NCI-H1105 treated with DMSO at 0.1 percent for 48 hours (cell line): ENCODE results near the gene TXNRD1.

Experiments used
- DNase-seq: peaks from one replicate; lab custom pipeline; 2025; lab: John Stamatoyannopoulos, UW

The TXNRD1 gene

DNA sequence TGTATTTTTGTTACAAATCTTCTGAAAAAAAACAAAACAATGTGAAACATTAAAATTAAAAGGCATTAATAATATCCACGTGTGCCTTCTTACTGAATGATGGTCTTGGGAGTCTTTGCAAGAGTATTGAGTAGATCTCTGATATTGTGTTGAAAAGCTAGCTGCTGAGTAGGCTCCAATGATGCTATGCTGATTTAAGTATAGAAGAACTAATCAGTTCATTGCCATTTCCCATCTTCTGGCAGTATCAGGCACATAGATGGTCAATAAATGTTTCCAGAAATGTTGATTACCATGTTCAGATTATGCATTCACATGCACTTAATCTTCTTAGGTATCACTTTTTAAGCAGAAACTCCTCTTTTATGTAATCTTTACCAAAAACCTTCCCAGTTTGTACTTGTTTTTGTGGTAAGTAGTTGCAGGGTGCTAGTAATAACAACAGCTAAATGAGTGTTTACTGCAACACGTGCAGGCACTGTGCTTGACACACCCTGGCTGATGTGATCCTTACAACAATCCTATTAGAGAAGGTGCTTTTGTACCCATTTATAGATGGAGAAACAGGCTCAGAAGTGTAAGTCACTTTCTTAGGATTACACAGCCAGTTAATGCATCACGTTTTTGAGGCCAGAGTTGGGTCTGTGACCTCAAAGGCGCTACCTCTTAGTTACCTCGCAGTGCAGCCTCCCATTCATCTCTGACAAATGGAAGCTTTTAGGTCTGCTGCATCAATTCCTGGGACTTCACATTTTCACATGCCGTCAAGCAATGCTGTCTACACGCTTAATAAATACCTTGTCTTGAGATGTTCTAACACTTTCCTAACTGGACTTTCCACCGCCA is 134.9 kb downstream of the TXNRD1 start:
- DNase-seq, result no peak

DNA sequence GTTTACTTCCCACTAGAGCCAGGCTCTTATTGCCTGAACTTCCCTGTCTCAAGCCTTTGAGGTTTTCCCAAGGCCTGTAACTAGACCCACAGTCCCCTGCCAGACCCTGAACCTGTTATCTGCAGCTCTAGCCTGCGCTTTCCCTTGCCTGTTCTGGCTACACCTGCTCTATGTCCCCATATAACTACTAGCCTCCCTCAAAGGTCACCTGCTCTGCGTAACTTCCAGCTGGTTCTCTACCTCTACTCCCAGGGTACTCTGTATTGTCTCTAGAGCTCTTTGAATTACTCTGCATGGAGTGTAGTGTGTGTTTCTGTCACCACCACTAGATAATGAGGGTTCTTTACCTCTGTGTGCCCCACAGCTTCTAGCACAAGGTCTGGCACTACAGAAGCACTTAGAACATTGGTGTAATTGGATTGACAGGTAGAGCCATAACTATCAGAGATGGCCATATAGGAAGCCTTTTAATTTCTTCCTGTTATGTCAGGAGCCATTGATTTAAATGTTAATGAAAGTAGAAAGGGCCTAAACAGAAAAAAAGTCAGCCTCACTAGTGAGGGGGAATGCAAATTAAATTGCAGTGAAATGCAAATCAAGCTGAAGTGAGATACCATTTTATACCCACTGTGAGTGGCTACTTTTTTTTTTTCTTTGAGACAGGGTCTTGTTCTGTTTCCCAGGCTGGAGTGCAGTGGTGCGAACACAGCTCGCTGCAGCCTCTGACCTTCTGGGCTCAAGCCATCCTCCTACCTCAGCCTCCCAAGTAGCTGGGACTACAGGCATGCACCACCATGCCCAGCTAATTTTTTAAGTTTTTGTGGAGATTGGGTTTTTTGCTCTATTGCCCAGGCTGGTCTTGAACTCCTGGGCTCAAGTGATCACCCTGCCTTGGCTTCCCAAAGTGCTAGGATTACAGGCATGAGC is 135.7 kb downstream of the TXNRD1 start:
- DNase-seq, result no peak

DNA sequence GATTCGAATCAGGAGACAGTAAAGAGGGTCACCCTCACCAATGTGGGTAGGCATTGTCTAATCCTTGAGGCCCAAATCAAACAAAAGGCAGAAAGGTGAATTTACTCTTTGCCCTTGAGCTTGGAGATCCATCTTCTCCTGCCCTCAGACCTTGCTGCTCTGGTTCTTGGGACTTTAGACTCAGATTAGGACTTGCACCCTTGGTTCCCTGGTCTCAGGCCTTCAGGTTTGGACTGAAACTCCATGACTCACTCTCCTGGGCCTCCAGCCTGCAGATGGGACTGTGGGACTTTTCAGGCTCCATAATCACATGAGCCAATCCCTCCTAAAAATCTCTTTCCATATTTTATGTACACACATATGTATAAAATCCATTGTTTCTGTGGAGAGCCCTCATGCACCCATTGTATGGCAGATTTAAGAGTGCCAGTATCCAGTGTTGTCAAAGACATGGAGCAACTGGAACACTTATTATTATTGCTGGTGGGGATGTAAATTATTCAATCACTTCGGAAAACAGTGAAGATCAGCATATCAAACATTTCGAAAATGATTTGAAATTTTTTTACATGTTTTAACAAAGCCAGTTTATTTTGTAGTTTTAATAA is 136.6 kb downstream of the TXNRD1 start:
- no peak for DNase-seq

DNA sequence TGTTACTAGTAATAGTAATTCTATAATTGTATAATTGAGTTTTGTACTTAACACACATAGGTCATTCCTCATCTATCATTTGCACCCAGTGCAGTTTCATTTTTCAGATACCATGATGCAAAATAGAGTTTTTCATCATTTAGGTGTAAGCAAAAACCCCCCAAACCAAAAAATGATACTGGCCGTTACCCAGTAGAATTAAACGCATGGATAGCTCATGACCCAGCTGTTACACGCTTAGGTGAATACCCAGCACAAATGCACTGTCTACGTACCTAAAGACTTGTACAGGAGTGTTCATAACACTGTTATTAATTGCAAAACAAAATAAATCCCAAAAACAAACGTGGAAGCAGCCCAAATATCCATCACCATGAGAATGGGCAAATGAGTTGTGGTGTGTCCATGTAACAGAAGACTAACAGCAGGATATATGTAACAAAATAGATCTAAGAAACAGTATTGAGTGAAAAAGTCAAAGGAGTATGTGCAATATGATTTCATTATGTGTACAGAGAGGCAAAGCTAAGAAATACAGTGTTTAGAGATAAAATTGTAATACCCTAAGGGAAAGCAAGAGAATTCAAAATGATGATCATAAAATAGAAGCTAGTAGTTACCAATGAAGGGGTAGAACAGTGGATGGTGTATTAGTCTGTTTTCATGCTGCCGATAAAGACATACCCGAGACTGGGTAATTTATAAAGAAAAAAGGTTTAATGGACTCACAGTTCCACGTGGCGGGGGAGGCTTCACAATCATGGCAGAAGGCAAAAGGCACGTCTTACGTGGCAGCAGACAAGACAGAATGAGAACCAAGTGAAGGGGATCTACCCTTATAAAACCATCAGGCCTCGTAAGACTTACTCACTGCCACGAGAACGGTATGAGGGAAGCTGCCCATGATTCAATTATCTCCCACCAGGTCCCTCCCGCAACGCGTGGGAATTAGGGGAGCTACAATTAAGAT is 137.7 kb downstream of the TXNRD1 start:
- no peak for DNase-seq

DNA sequence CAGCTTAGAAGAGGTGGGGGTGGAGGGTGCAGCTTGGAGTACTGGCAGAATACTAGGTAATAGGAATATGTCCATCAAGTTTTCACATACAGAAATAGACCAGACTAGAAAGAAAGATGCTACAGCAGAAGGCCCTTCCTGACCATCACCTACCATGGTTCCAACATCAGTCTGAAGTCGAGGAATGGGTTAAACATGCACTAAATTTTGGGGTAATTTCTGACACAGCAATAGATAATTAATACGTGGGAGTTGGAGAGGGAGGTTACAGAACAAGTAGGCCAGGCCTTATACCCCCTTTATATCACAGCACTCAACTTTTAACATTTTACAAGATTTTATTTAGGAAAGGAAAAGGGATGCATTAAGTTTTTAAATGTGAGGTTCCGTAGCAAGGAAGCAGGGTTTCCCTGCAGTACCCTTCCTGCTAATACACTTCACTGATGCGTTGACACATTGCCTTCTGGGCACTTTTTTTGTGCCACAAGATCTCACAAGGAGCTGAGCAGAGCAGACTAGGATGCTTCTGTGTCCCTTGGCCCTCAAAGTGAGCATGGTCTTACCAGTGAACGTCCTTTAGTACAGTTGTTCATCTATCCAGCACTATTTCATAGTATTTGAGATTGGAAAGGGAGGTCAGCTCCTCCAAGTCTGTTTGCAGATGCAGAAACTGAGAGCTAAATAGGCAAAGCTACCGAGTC is 138.7 kb downstream of the TXNRD1 start:
- no peak for DNase-seq

DNA sequence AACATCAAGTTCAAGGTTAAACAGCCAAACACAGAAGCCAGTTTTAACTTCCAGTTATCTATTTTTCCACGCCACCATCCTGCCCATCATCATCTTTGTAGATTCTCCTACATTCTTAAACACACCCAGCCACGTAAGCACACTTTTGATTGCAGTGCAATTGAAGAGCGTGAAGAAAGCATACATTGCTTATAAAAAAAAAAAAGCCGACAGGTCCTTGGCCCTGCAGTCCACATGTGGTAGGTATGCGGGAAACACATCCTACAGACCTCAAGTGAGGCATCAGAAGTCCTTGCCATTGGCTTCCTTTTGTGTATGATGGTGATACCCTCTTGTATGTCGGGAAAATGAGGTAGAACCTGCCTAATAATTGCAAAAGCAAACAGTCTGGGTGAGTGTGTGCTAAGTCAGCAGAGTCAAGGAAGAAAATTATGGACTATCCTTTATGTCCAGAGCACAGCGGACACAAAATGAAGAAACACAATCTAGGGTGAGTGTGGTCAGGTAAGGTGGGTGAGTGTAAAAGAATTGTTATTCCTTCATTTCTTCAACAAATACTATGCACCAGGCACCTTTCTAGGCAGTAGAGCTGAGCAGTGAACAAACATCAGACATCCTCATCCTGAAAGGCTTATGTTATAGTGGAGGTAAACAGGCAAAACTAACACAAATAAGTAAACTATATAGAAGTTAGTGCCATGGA is 139.4 kb downstream of the TXNRD1 start:
- no peak for DNase-seq

DNA sequence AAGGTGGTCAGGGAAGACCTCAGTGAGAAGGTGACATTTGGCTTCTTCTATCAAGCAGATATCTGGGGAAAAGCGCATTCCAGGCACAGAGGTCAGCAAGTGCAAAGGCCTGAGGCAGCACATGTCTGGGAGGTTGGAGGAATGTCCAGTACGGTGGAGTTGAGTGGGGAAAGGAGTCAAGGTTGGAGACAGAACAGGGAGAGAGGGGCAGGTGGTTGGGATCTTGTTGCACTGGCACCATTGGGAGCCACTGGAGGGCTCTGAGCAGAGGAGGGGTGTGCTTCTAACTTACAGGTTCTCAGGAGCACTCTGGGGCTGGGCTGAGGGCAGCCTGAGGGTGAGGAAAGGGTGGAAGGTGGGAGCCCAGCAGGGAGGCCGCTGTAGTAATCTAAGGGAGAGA is 140.1 kb downstream of the TXNRD1 start:
- no peak for DNase-seq

DNA sequence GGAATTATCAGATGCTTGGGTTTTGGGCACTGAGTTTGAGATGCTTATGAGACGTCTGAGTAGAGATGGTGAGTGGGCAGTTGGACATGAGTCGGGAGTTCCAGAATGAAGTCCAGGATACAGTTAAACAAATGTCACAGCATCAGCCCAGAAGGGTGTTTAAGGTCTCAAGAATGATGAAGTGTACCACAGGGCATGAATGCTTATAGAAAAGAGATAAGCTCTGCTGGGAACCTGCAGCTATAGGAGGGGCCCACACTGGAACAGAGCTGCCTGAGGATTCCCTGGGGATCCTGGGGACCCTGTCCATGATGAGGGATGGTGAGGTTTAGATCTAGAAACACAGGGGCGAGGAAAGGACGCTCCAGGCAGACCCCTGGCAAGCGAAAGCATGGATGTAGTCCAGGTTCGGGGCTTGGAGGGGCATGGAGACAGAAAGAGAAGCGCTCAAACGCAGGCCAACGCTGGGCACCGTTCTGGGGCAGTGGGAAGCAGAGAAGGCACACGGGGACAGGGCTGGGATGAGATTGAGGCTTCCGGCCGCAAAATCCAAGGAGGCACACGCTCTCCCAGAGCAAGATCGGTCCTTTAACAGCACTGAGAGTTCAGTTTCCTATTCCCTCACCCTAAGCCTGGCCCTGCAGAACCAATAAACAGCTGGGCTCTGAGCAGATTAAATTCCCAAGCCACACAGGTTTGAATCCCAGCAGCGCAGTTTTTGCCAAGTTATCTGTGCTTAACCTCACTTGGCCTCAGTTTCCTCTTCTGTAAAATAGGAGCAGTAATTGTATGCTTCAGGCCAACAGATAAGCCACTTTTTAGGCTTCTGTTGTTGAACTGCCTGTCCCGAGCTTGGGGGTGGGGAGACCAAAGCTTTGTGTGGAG is 140.9 kb downstream of the TXNRD1 start:
- no peak for DNase-seq

GRCh38 chr12:104357421-104357952 is 141.9 kb downstream of the TXNRD1 start:
- no peak for DNase-seq

DNA sequence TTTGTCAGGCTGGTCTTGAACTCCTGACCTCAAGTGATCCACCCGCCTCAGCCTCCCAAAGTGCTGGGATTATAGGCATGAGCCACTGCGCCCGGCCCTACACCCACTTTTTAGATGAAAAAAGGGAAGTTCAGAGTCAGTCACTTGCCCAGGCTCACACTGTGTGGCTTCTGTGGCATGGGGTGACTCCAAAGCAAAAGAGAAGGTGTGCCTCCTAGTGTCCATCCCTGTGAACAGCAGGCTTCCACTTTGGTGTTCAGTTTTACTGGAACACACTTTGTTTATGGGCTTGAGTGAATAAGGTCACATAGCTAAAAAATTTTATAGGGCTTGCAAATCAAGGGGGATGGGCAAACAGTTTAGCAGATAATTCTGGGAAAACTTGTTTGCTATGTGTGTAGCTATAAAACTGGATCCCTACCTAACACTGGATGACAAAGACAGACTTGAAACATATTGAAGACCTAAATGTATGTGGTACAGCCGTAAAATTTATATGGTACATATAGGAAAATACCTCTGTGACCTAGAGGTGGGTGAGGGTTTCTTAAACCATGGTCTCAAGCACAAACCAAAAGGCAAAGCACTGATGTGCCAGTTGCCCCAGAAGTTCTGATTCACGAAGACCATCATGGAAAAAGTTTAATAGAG is 142.9 kb downstream of the TXNRD1 start:
- DNase-seq, result peak; percentile 15

- no peak for DNase-seq
Observed at GRCh38 chr12:104359216-104359615, 143.6 kb downstream of the TXNRD1 start.

- no peak for DNase-seq
Observed at GRCh38 chr12:104360157-104360556, 144.6 kb downstream of the TXNRD1 start.

DNA sequence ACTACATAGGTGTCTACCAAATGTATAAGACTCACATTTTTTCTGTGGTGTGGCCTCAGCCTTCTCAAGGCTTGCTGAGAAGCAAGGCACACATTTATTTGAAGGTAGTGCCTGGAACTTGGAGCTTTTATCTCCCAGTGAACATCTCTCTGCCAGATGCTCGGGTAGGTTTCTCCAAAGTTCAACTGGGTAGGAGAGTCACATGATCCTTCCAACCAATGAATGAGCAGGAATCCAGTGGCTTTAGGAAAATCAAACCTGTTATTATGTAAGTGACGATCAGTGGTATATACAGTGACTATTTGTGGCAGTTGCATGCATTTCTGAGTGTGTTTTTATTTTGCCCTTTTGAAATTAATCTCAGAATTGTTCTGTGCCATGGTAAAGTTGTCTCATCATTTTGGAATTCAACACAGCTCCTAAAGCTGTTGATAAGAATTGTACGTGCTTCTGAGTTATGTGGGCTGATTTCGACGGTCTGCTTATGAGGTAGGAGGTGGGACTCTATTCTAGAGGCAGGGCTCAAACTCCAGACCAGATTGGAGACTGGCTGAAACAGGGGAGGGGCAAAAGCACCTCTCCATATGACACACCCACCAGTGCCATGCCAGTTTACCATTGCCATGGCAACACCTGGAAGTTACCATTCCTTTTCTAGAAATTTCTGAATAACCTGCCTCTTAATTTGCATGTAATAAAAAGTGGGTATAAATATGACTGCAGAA is 145.6 kb downstream of the TXNRD1 start:
- DNase-seq, result no peak

DNA sequence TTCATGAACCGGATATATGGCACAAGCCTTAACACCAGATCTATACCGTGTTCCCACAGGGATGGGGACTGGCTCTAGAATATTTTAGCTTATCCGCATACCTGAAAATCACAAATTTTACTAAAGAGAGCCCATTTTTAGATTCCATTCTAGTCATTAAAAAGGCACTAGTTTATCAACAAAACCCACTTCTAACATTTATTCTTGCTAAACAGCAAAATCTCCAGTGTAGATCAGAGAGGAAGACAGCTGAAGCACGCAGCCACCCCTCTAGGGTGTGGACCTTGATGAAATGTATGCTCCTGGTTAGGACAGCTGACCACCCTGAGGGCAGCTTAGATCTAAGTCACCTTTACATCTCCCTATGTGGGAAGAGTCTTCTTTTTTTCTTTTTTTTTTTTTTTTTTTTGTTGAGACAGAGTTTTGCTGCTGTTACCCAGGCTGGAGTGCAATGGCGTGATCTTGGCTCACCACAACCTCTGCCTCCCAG is 150.4 kb downstream of the TXNRD1 start:
- DNase-seq, result no peak

GRCh38 chr12:104369708-104370107 is 154.1 kb downstream of the TXNRD1 start:
- DNase-seq, result no peak

GRCh38 chr12:104371043-104371870 is 155.7 kb downstream of the TXNRD1 start:
- no peak for DNase-seq
